B cell (primary cell): ENCODE data around the gene FMO3. TPM values are rescaled to one million over a fixed set of nuclear protein-coding genes. Genes with fewer than 3 reads are reported as not detected.

Experiments
- ATAC-seq: fragments of 200-7000 bp; cut with Tn5 transposase; one replicate; pipeline ENCODE4 v1.10.0; 2021; ENCODE audit warnings: low read depth, mild to moderate bottlenecking, moderate number of reproducible peaks, moderate library complexity
- CTCF ChIA-PET: fragments of 350-600 bp; sonication (Branson Sonifier 250); formaldehyde crosslinking; loops from one replicate; lab custom pipeline; 2021; ENCODE audit warnings: antibody characterized with exemption, inconsistent platforms; lab: Charles Lee
- POLR2A ChIA-PET: fragments of 350-600 bp; sonication (Branson Sonifier 250); formaldehyde crosslinking; loops from one replicate; lab custom pipeline; 2021; ENCODE audit warnings: antibody characterized with exemption; lab: Charles Lee
- DNase-seq: peaks from one replicate; pipeline ENCODE4 v3.0.0; 2013
- H2AFZ ChIP-seq: 2 replicates; pipeline ENCODE4 v1.6.1; 2012; ENCODE audit warnings: mild to moderate bottlenecking, low read depth, low read length; ENCODE audit not compliant: insufficient read depth, poor library complexity, severe bottlenecking
- H3K27ac ChIP-seq, 2 donors: 1 replicate in 1 of 2; 2 replicates in 1 of 2; pipeline ENCODE4 v1.5.1; 2012 to 2013; ENCODE audit warnings: low read length in 2 of 2, mild to moderate bottlenecking in 2 of 2, moderate library complexity in 1 of 2
- H3K27me3 ChIP-seq, 4 experiments: fragments of 200-600 bp in 1 of 4; sonication (generic) in 1 of 4; replicated peaks in 1 of 4; 1 replicate in 2 of 4; 2 replicates in 2 of 4; pipeline versions ENCODE4 v1.6.1 to v1.7.0; 2013 to 2016; ENCODE audit warnings: low read length in 3 of 4, mild to moderate bottlenecking in 2 of 4, mixed read lengths in 1 of 4, moderate library complexity in 1 of 4; ENCODE audit not compliant: insufficient read depth in 4 of 4, control insufficient read depth in 3 of 4; ENCODE audit errors: control extremely low read depth in 1 of 4
- H3K36me3 ChIP-seq, 2 experiments: replicated peaks in 1 of 2; 1 replicate in 1 of 2; 2 replicates in 1 of 2; pipeline versions ENCODE4 v1.6.1 to v1.7.1; 2013; ENCODE audit warnings: low read length in 1 of 2; ENCODE audit not compliant: insufficient read depth in 2 of 2, control insufficient read depth in 1 of 2; ENCODE audit errors: control extremely low read depth in 1 of 2, extremely low read depth in 1 of 2
- H3K4me1 ChIP-seq, 2 donors: fragments of 200-600 bp in 1 of 2; sonication (generic) in 1 of 2; 1 replicate in 1 of 2; 2 replicates in 1 of 2; pipeline versions ENCODE4 v1.5.1 to v1.6.1; 2013 to 2017; ENCODE audit warnings: low read length in 2 of 2; ENCODE audit not compliant: control insufficient read depth in 2 of 2, insufficient read depth in 2 of 2
- H3K4me2 ChIP-seq: replicated peaks from 2 replicates; pipeline ENCODE3; 2012; ENCODE audit warnings: mild to moderate bottlenecking, low read depth, low read length; ENCODE audit not compliant: poor library complexity, severe bottlenecking
- H3K4me3 ChIP-seq, 5 experiments: fragments of 200-600 bp in 1 of 5; sonication (generic) in 1 of 5; 1 replicate in 3 of 5; 2 replicates in 2 of 5; pipeline versions ENCODE4 v1.5.1 to v1.7.0; 2011 to 2016; ENCODE audit warnings: low read length in 4 of 5, mild to moderate bottlenecking in 4 of 5, low read depth in 2 of 5, control low read depth in 1 of 5, moderate library complexity in 1 of 5; ENCODE audit not compliant: insufficient read depth in 1 of 5; ENCODE audit errors: control extremely low read depth in 1 of 5, extremely low read depth in 1 of 5
- H3K79me2 ChIP-seq: fragments of 200-600 bp; sonication (generic); one replicate; pipeline ENCODE4 v1.6.0; 2016; ENCODE audit warnings: low read length; ENCODE audit not compliant: control insufficient read depth, insufficient read depth
- H3K9ac ChIP-seq: fragments of 200-600 bp; sonication (generic); 2 replicates; pipeline ENCODE4 v1.6.1; 2017; ENCODE audit warnings: mild to moderate bottlenecking, low read length, moderate library complexity
- H3K9me3 ChIP-seq, 3 donors: one replicate each; pipeline versions ENCODE4 v1.6.1 to v1.7.1; 2013; ENCODE audit warnings: low read length in 2 of 3; ENCODE audit not compliant: control insufficient read depth in 2 of 3, insufficient read depth in 1 of 3; ENCODE audit errors: control extremely low read depth in 1 of 3
- H4K20me1 ChIP-seq: 2 replicates; pipeline ENCODE4 v1.6.0; 2012; ENCODE audit warnings: mild to moderate bottlenecking, low read length; ENCODE audit not compliant: insufficient read depth, control insufficient read depth, poor library complexity, severe bottlenecking
- H3K27ac Mint-ChIP-seq: one replicate; pipeline ENCODE4 v1.8.0; 2021; ENCODE audit warnings: mixed read lengths
- H3K27me3 Mint-ChIP-seq: one replicate; pipeline ENCODE4 v1.8.0; 2021; ENCODE audit warnings: mixed read lengths
- H3K4me1 Mint-ChIP-seq: one replicate; pipeline ENCODE4 v1.8.0; 2021; ENCODE audit warnings: mixed read lengths
- H3K4me3 Mint-ChIP-seq: one replicate; pipeline ENCODE4 v1.8.0; 2021; ENCODE audit warnings: mixed read lengths
- H3K9me3 Mint-ChIP-seq: one replicate; pipeline ENCODE4 v1.8.0; 2022; ENCODE audit warnings: mixed read lengths; ENCODE audit not compliant: insufficient read depth
- CTCF ChIP-seq: fragments of 200-600 bp; IDR thresholded peaks from one replicate; pipeline ENCODE4 v1.8.0; 2022; ENCODE audit warnings: antibody characterized with exemption, mild to moderate bottlenecking
- EZH2 ChIP-seq: IDR thresholded peaks from 2 replicates; pipeline ENCODE4 v1.6.1; 2012; ENCODE audit warnings: borderline replicate concordance, low read depth, mild to moderate bottlenecking, moderate library complexity, low read length; ENCODE audit not compliant: insufficient read depth, poor library complexity, severe bottlenecking
- WGBS: methylation state at CpG from one replicate; pipeline ENCODE4 v1.1.5; 2013; ENCODE audit warnings: missing lambda C conversion rate; ENCODE audit not compliant: insufficient coverage; 5-methylcytosine and 5-hydroxymethylcytosine counted together
- intact Hi-C: fragments of 100-400 bp; cut with micrococcal nuclease; formaldehyde crosslinking; loops from one replicate; pipeline ENCODE4 v1.10.0; 2022
- polyA plus RNA-seq: library from polyadenylated mRNA; depleted of rRNA; stranded (reverse); fragments of >200 nt; gene quantifications from 2 replicates; pipeline ENCODE4 v1.2.3, GENCODE V29; 2012
- total RNA-seq, 2 donors: library from RNA; stranded (reverse); fragments of 120-200 nt in 1 of 2; gene quantifications; 1 replicate in 1 of 2; 2 replicates in 1 of 2; pipeline versions ENCODE4 v1.2.3 to v1.2.4, GENCODE V29; 2013 to 2022

The FMO3 gene
- total and polyA plus RNA-seq, 2 donors (not counting 1 experiment from before 2014, with no cell fraction given): not detected

GRCh38 chr1:171081314-171081753 lies 9.4 kb upstream of the FMO3 start:
- Histone ChIP-seq H3K27me3 (no peaks in the 10 kb centered on the region), H3K9ac (no peak overlapping the region), H2AFZ (no peak overlapping the region), H3K79me2 (no peaks in the 10 kb centered on the region), H3K4me1 (no peaks in the 10 kb centered on the region), H3K4me2 (no peak overlapping the region), H3K36me3 (no peaks in the 10 kb centered on the region), H3K27ac (no peak overlapping the region), H4K20me1 (no peaks in the 10 kb centered on the region), H3K9me3 (no peaks in the 10 kb centered on the region), H3K4me3 (no peak overlapping the region)
- TF ChIP-seq CTCF: no peak
- intact Hi-C loops: loop anchor here (10.0 kb wide), 1 partner anchor 233 kb away; the partner anchor contains the start of gene FMO4
- DNase-seq: no peak
- Mint-ChIP-seq H3K4me1 (no peaks in the 10 kb centered on the region), H3K27me3 (peaks cover 3% of the 10 kb centered on the region), H3K9me3 (no peaks in the 10 kb centered on the region), H3K4me3 (no peak overlapping the region), H3K27ac (no peak overlapping the region)
- CTCF ChIA-PET: interaction anchor here (1.8 kb wide), 1 partner anchor 232 kb away, joined by 10 read pairs; the partner anchor contains the start of gene FMO4
- POLR2A ChIA-PET: no interaction called here
- no peak for ATAC-seq

GRCh38 chr1:171081763-171082201 lies 8.9 kb upstream of the FMO3 start:
- intact Hi-C loops: loop anchor here (10.0 kb wide), 1 partner anchor 233 kb away; the partner anchor contains the start of gene FMO4
- no peak overlapping the region for H3K4me2 ChIP-seq
- H3K27me3 ChIP-seq: no peaks in the 10 kb centered on the region
- ChIA-PET CTCF (interaction anchor here (1.8 kb wide), 1 partner anchor 232 kb away, joined by 10 read pairs; the partner anchor contains the start of gene FMO4), POLR2A (no interaction called here)
- peaks cover 3% of the 10 kb centered on the region for H3K27me3 Mint-ChIP-seq
- DNase-seq (no peak), ATAC-seq (no peak)
- H3K4me1 ChIP-seq: no peaks in the 10 kb centered on the region
- H3K79me2 ChIP-seq: no peaks in the 10 kb centered on the region
- H3K9me3 ChIP-seq: no peaks in the 10 kb centered on the region
- no peak overlapping the region for H3K4me3 Mint-ChIP-seq
- H3K27ac Mint-ChIP-seq: no peak overlapping the region
- H3K4me3 ChIP-seq: no peak overlapping the region
- no peaks in the 10 kb centered on the region for H3K4me1 Mint-ChIP-seq
- TF ChIP-seq EZH2 (no peak), CTCF (no peak)
- no peaks in the 10 kb centered on the region for H3K9me3 Mint-ChIP-seq
- H3K27ac ChIP-seq: no peak overlapping the region
- H4K20me1 ChIP-seq: no peaks in the 10 kb centered on the region
- no peak overlapping the region for H2AFZ ChIP-seq
- no peak overlapping the region for H3K9ac ChIP-seq
- 86% methylated on average over 5 of the region's 7 CpGs for WGBS
- no peaks in the 10 kb centered on the region for H3K36me3 ChIP-seq
